Stimulated activated effector memory CD8-positive, alpha-beta T cell treated with anti-CD3 and anti-CD28 coated beads, Interleukin-12 subunit alpha, Interleukin-12 subunit beta, amount 100 ng/mL, for 72 hours (primary cell): ENCODE results near the gene CD3E.

Experiments
- ATAC-seq: fragments of 150-1000 bp; cut with Tn5 transposase; 2 replicates; pipeline ENCODE4 v1.10.0; 2021
- DNase-seq, 2 donors: peaks; one replicate each; pipeline ENCODE4 v3.0.0; 2021 to 2022; ENCODE audit warnings: low spot score in 2 of 2
- H3K27ac Mint-ChIP-seq: one replicate; pipeline ENCODE4 v1.8.0; 2022; ENCODE audit warnings: mild to moderate bottlenecking, mixed read lengths
- H3K36me3 Mint-ChIP-seq: one replicate; pipeline ENCODE4 v1.8.0; 2022; ENCODE audit warnings: mild to moderate bottlenecking, mixed read lengths
- H3K4me1 Mint-ChIP-seq: one replicate; pipeline ENCODE4 v1.8.0; 2022; ENCODE audit warnings: mixed read lengths
- H3K4me3 Mint-ChIP-seq: one replicate; pipeline ENCODE4 v1.8.0; 2022; ENCODE audit warnings: mild to moderate bottlenecking, mixed read lengths
- H3K9me3 Mint-ChIP-seq: one replicate; pipeline ENCODE4 v1.8.0; 2022; ENCODE audit warnings: mixed read lengths

Gene CD3E

GRCh38 chr11:118282606-118283005, 21.9 kb upstream of the CD3E start:
- ATAC-seq (no peak), DNase-seq (no peak)
- Mint-ChIP-seq H3K4me1 (peaks cover 27% of the 10 kb centered on the region), H3K9me3 (no peaks in the 10 kb centered on the region), H3K36me3 (no peaks in the 10 kb centered on the region), H3K4me3 (no peak overlapping the region), H3K27ac (no peak overlapping the region)

DNA sequence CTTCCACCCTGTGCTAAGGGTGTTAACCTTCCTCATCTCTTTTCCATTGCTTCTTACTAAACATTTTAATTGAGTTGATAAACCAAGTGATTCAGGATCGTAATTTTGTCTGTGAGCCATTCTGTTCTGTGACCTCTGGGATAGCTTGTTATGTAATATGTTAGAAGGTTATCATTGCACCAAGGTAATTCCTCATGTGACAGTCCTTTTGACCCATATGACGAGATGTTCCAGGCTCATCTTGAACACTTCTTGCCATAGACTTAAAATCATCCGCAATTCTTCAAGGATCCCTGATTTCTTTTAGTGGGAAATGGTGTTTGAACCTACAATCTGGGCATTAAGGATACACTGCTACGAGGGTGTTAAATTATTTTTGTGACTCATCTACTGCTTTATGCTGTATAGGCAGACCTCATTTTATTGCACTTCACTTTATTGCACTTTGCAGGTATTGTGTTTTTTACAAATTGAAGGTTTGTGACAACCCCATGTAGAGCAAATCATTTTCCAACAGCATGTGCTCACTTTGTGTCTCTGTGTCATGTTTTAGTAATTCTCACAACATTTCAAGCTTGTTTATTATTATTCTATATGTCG, 21.4 kb upstream of the CD3E start:
- Mint-ChIP-seq H3K9me3 (no peaks in the 10 kb centered on the region), H3K27ac (no peak overlapping the region), H3K4me3 (no peak overlapping the region), H3K36me3 (no peaks in the 10 kb centered on the region), H3K4me1 (peaks cover 27% of the 10 kb centered on the region)
- no peak for DNase-seq
- no peak for ATAC-seq

- no peak for ATAC-seq
- DNase-seq = no peak
- no peak overlapping the region for H3K27ac Mint-ChIP-seq
- H3K4me3 Mint-ChIP-seq = no peak overlapping the region
- H3K36me3 Mint-ChIP-seq = no peaks in the 10 kb centered on the region
- H3K9me3 Mint-ChIP-seq = no peaks in the 10 kb centered on the region
- H3K4me1 Mint-ChIP-seq = peaks cover 27% of the 10 kb centered on the region
Measured at GRCh38 chr11:118283756-118284350, 20.7 kb upstream of the CD3E start.

DNA sequence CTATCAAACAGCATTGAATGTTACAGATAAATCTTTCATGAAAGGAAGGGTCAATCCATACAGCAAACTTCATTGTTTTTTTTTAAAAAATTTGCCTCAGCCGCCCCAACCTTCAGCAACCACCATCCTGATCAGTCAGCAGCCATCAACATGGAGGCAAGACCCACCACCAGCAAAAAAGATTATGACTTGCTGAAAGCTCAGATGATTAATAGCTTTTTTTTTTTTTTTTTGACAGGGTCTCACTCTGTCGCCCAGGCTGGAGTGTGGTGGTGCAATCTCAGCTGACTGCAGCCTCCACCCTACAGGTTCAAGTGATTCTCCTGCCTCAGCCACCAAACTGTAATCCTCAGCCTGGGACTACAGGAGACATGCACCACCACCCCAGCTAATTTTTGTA, 18.0 kb upstream of the CD3E start:
- H3K4me1 Mint-ChIP-seq = peaks cover 29% of the 10 kb centered on the region
- no peaks in the 10 kb centered on the region for H3K9me3 Mint-ChIP-seq
- no peak overlapping the region for H3K4me3 Mint-ChIP-seq
- DNase-seq (no peak), ATAC-seq (no peak)
- no peaks in the 10 kb centered on the region for H3K36me3 Mint-ChIP-seq
- H3K27ac Mint-ChIP-seq = no peak overlapping the region

GRCh38 chr11:118287006-118287405, 17.5 kb upstream of the CD3E start:
- peak; percentile 74 for ATAC-seq
- Mint-ChIP-seq H3K9me3 (no peaks in the 10 kb centered on the region), H3K36me3 (no peaks in the 10 kb centered on the region), H3K27ac (no peak overlapping the region), H3K4me3 (no peak overlapping the region), H3K4me1 (peaks cover 24% of the 10 kb centered on the region)
- DNase-seq = no peak

GRCh38 chr11:118289401-118289800, 15.1 kb upstream of the CD3E start:
- Mint-ChIP-seq H3K36me3 (no peaks in the 10 kb centered on the region), H3K9me3 (no peaks in the 10 kb centered on the region), H3K4me3 (no peak overlapping the region), H3K4me1 (peaks cover 8% of the 10 kb centered on the region), H3K27ac (no peak overlapping the region)
- DNase-seq = no peak
- ATAC-seq = no peak

DNA sequence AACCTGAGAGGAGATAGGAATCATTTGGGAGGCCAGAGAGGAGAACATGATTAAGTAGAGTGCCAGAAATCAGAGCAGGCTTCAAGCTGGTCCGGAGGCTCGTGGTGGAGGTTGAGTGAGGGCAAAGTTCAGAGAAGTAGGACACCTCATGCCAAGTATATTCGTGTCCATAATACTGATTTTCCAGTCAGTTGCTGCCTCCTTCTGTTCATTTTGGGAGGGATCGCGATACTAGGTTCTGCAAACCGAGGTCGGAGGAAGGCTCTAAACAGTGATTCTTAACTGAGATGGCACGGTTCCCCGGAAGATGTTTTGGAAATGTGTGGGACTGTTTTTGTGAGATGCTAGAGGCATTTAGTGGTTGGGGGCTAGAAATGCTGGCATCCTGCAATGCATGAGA, 13.6 kb upstream of the CD3E start:
- peaks cover 15% of the 10 kb centered on the region for H3K4me1 Mint-ChIP-seq
- DNase-seq = no peak
- H3K4me3 Mint-ChIP-seq = no peak overlapping the region
- H3K27ac Mint-ChIP-seq = no peak overlapping the region
- H3K9me3 Mint-ChIP-seq = no peaks in the 10 kb centered on the region
- H3K36me3 Mint-ChIP-seq = no peaks in the 10 kb centered on the region
- ATAC-seq = peak; percentile 89

DNA sequence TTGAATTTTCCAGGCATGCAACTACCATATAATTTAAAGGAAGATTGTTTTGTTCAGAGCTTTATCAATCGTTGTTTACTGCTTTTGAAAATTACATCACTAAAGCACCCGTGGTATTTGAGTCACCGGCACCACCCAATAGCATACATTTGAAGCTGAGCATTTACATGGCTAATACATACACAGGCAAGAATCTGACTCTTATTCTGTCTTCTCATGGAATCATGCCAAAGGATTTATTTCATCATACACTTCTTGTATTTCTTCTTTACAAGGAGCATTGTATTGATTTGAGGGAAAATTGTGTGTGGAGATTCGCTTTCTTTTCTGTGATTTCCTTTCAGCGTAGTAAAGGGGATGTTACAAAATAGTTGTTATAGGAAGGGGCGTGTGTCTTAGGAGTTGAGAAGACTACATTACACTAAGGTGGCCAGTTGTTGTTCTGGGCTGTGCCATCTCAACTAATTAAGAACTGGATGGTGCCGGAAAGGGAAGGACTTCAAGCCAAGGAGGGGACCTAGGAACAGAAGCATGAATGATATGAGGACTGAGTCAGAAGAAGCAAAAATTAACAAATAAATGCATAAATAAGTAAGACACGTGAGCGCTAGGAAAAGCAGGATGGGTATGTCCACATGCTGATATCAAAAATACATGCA, 12.9 kb upstream of the CD3E start:
- DNase-seq = no peak
- ATAC-seq = no peak
- Mint-ChIP-seq H3K36me3 (no peaks in the 10 kb centered on the region), H3K9me3 (no peaks in the 10 kb centered on the region), H3K27ac (no peak overlapping the region), H3K4me1 (peaks cover 20% of the 10 kb centered on the region), H3K4me3 (no peak overlapping the region)

DNA sequence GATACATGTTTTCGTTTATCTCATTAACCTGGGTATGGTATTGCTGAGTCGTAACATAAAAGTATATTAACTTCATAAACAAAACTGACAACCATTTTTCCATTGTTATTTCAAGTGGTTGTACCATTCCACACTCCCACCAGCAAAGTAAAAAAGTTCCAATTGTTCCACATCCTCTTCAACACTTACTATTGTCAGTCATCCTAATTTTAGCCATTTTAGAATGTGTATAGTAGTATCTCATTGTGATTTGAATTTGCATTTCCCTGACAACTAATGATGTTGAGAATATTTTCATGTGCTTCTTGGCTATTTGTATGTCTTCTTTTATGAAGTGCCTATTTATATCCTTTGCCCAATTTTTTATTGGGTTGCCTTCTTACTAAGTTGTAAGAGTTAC, 10.5 kb upstream of the CD3E start:
- Mint-ChIP-seq H3K4me1 (peaks cover 20% of the 10 kb centered on the region), H3K9me3 (no peaks in the 10 kb centered on the region), H3K27ac (no peak overlapping the region), H3K36me3 (no peaks in the 10 kb centered on the region), H3K4me3 (no peak overlapping the region)
- ATAC-seq (no peak), DNase-seq (no peak)

GRCh38 chr11:118295199-118295598, 9.3 kb upstream of the CD3E start:
- Mint-ChIP-seq H3K36me3 (no peaks in the 10 kb centered on the region), H3K4me3 (no peak overlapping the region), H3K27ac (peak overlapping the region; percentile 64), H3K9me3 (no peaks in the 10 kb centered on the region), H3K4me1 (peaks cover 20% of the 10 kb centered on the region)
- ATAC-seq = no peak
- DNase-seq = no peak

DNA sequence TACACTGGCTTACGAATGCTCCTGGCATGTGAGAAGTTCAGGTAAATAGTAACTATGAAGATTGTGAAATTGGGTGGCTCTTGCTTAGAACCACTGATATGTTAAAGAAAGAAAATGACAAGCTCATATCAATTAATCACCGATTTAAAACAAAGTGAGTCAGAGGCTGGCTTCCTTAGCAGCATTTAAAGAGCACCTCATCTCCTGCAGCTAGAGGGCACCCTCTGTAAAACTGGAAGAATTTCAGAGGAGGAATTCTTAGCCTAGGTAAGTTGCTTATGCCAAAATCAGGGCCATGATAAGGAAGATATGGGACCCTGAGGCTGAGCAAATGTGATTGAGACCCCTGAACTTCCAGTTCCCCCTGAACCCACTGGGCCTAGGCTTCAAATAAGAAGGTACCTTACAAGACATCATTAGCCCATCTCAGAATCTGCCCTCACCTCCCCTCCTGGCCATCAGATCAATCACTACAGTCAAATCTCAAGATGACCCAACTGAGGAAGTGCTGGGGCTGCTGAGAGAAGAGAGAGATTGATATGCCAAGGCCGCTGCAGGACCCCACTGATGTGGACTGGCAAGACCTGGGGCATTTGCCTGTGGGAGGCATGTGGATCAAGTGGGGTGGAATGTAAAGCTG, 8.6 kb upstream of the CD3E start:
- ATAC-seq (peak; percentile 83), DNase-seq (no peak)
- peak overlapping the region; percentile 64 for H3K27ac Mint-ChIP-seq

DNA sequence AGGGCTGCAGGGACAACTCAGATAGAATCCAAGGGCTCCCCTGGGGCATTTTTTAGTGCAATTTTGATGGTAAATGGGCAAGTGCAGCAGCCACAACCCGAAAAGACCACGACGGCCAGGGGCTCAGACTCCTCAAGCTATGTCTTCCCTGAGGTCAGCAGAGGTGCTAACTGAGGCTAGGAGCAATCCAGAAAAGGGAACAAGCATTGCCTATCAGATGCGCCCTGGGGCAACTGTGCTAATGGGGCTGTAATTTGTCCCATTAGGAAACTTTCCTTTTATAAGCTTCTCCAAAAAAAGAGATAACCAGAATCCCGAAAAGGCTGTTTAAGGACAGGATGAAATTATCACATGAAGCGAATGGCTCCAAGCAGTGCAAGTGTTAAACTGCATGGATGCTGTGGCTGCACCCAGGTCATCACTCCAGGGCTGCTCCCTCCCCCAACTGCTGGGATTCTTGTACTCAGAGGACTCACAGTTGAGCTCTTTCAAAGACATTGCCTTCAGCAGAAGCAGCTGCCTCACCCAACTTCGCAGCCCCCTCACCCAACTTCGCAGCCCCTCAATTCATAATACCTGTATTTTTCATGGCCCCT, 2.8 kb upstream of the CD3E start:
- DNase-seq = no peak
- ATAC-seq = no peak
- Mint-ChIP-seq H3K27ac (peak overlapping the region; percentile 99), H3K36me3 (peaks cover 28% of the 10 kb centered on the region), H3K9me3 (no peaks in the 10 kb centered on the region), H3K4me3 (no peak overlapping the region), H3K4me1 (peaks cover 29% of the 10 kb centered on the region)

More for the DNA sequence above, 8.6 kb upstream of the CD3E start:
- H3K4me1 Mint-ChIP-seq = peaks cover 16% of the 10 kb centered on the region
- no peaks in the 10 kb centered on the region for H3K9me3 Mint-ChIP-seq
- H3K36me3 Mint-ChIP-seq = no peaks in the 10 kb centered on the region
- no peak overlapping the region for H3K4me3 Mint-ChIP-seq

DNA sequence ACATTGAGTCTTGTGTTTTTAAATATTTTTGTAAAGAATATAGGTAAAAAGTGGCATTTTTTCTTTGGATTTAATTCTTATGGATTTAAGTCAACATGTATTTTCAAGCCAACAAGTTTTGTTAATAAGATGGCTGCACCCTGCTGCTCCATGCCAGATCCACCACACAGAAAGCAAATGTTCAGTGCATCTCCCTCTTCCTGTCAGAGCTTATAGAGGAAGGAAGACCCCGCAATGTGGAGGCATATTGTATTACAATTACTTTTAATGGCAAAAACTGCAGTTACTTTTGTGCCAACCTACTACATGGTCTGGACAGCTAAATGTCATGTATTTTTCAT, 333 bp upstream of the CD3E start:
- H3K9me3 Mint-ChIP-seq = no peaks in the 10 kb centered on the region
- peak; percentile 42 for ATAC-seq
- no peak for DNase-seq
- H3K4me3 Mint-ChIP-seq = peak overlapping the region; percentile 90
- H3K4me1 Mint-ChIP-seq = peaks cover 49% of the 10 kb centered on the region
- H3K36me3 Mint-ChIP-seq = peaks cover 53% of the 10 kb centered on the region
- peak overlapping the region; percentile 99 for H3K27ac Mint-ChIP-seq

DNA sequence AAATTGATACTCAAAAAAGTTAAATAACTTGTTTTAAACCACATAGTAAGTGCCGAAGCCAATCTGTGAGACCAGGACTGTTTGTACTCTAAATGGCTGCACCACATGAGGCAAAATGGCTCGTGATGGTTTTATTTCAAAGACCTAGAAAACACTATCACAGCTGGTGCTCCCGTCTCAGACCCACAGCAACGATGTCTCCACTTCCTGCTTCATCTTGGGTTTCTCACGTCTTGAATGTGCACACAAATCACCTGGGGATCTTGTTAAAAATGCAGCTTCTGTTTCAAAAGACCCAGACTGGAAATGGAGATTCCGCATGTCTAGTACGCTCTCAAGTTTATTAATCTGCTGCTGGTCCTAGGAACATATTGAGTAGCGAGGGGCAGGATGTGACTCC, 1.2 kb downstream of the CD3E start:
- H3K36me3 Mint-ChIP-seq = peaks cover 68% of the 10 kb centered on the region

DNA sequence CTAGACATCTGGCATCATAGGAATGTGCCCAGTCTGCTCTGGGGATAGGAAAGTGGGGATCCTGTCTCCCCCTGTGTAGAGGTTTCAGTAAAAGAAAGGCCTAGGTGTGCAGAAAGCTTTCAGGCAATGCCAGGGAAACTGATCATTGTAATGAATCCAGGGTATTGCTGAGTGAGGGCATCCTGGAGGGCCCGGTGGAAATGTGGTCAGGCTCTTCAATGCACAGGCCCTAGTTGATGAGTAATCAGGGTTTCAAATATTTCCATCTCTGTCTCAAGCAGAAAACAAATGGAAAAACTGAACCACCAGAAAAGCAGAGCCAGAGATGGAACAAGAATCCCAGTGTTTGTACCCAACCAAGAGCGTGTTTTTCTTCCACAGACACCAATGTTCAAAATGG, 2.0 kb downstream of the CD3E start:
- H3K27ac Mint-ChIP-seq = peak overlapping the region; percentile 99
- H3K4me1 Mint-ChIP-seq = peaks cover 61% of the 10 kb centered on the region
- no peak for DNase-seq
- peaks cover 76% of the 10 kb centered on the region for H3K36me3 Mint-ChIP-seq
- no peaks in the 10 kb centered on the region for H3K9me3 Mint-ChIP-seq
- ATAC-seq = peak; percentile 63
- peak overlapping the region; percentile 90 for H3K4me3 Mint-ChIP-seq

More for the DNA sequence above, 1.2 kb downstream of the CD3E start:
- H3K4me3 Mint-ChIP-seq = peak overlapping the region; percentile 90
- ATAC-seq (peak; percentile 22), DNase-seq (no peak)
- H3K9me3 Mint-ChIP-seq = no peaks in the 10 kb centered on the region
- H3K4me1 Mint-ChIP-seq = peaks cover 54% of the 10 kb centered on the region
- peak overlapping the region; percentile 99 for H3K27ac Mint-ChIP-seq
